Activated naive CD8-positive, alpha-beta T cell treated with anti-CD3 and anti-CD28 coated beads, Interleukin-2, amount 10 ng/mL, durations not matched to agents 7 days and 5 days (primary cell): ENCODE data around the gene SLC1A1. TPM values are rescaled to one million over a fixed set of nuclear protein-coding genes. Genes with fewer than 3 reads are reported as not detected.
"Not testable (repeated sequence)": the region's sequence is repeated elsewhere in the genome, so short reads cannot be mapped to it uniquely, and the experiment has no call there.

Experiments used
- ATAC-seq: fragments of 150-1000 bp; cut with Tn5 transposase; one replicate; pipeline ENCODE4 v1.10.0; 2021; ENCODE audit warnings: low read depth, moderate library complexity
- POLR2A ChIA-PET: fragments of 350-600 bp; sonication (Branson Sonifier 250); formaldehyde crosslinking; loops from one replicate; lab custom pipeline; 2021; ENCODE audit warnings: antibody characterized with exemption; lab: Charles Lee
- DNase-seq: peaks from one replicate; pipeline ENCODE4 v3.0.0; 2021
- H3K27ac Mint-ChIP-seq: one replicate; pipeline ENCODE4 v1.8.0; 2022; ENCODE audit warnings: mild to moderate bottlenecking, mixed read lengths
- H3K27me3 Mint-ChIP-seq: one replicate; pipeline ENCODE4 v1.8.0; 2022; ENCODE audit warnings: mild to moderate bottlenecking, moderate library complexity, mixed read lengths
- H3K36me3 Mint-ChIP-seq: one replicate; pipeline ENCODE4 v1.8.0; 2021; ENCODE audit warnings: mild to moderate bottlenecking, mixed read lengths
- H3K4me1 Mint-ChIP-seq: one replicate; pipeline ENCODE4 v1.8.0; 2021; ENCODE audit warnings: mixed read lengths
- H3K4me3 Mint-ChIP-seq: one replicate; pipeline ENCODE4 v1.8.0; 2022; ENCODE audit warnings: mild to moderate bottlenecking, moderate library complexity, mixed read lengths
- H3K9me3 Mint-ChIP-seq: one replicate; pipeline ENCODE4 v1.8.0; 2021; ENCODE audit warnings: mixed read lengths
- total RNA-seq, 2 experiments: library from RNA; stranded (reverse); gene quantifications; one replicate each; pipeline ENCODE4 v1.2.3, GENCODE V29; 2021

The SLC1A1 gene
- total RNA-seq, 2 experiments from 2014 or later, result 0.11 TPM; not detected in 1

- no peak overlapping the region for H3K4me3 Mint-ChIP-seq
These were observed 19.3 kb downstream of the SLC1A1 start for GRCh38 chr9:4509590-4509984.

GRCh38 chr9:4510546-4511322 is 20.5 kb downstream of the SLC1A1 start:
- Mint-ChIP-seq H3K36me3 (no peaks in the 10 kb centered on the region), H3K4me1 (no peaks in the 10 kb centered on the region), H3K9me3 (peaks cover 2% of the 10 kb centered on the region), H3K4me3 (no peak overlapping the region), H3K27ac (no peak overlapping the region), H3K27me3 (peaks cover 7% of the 10 kb centered on the region)
- POLR2A ChIA-PET, result no interaction called here
- no peak for DNase-seq
- no peak for ATAC-seq

More at GRCh38 chr9:4509590-4509984, 19.3 kb downstream of the SLC1A1 start:
- H3K4me1 Mint-ChIP-seq, result no peaks in the 10 kb centered on the region
- H3K27ac Mint-ChIP-seq, result no peak overlapping the region
- peaks cover 2% of the 10 kb centered on the region for H3K9me3 Mint-ChIP-seq
- POLR2A ChIA-PET, result no interaction called here
- no peaks in the 10 kb centered on the region for H3K36me3 Mint-ChIP-seq
- no peak for ATAC-seq
- peaks cover 7% of the 10 kb centered on the region for H3K27me3 Mint-ChIP-seq
- DNase-seq, result no peak

- Mint-ChIP-seq H3K27me3 (peaks cover 4% of the 10 kb centered on the region), H3K36me3 (no peaks in the 10 kb centered on the region), H3K4me3 (no peak overlapping the region), H3K4me1 (peaks cover 5% of the 10 kb centered on the region), H3K27ac (no peak overlapping the region), H3K9me3 (no peaks in the 10 kb centered on the region)
- DNase-seq (no peak), ATAC-seq (no peak)
- POLR2A ChIA-PET, result no interaction called here
These were observed 24.2 kb downstream of the SLC1A1 start for GRCh38 chr9:4514252-4515128.

- H3K4me3 Mint-ChIP-seq, result no peak overlapping the region
- no peak for DNase-seq
- POLR2A ChIA-PET, result no interaction called here
- H3K9me3 Mint-ChIP-seq, result no peaks in the 10 kb centered on the region
- H3K4me1 Mint-ChIP-seq, result peaks cover 5% of the 10 kb centered on the region
- no peaks in the 10 kb centered on the region for H3K36me3 Mint-ChIP-seq
- H3K27ac Mint-ChIP-seq, result no peak overlapping the region
- ATAC-seq, result no peak
- H3K27me3 Mint-ChIP-seq, result peaks cover 4% of the 10 kb centered on the region
These were observed 25.7 kb downstream of the SLC1A1 start for GRCh38 chr9:4515958-4516375.

- POLR2A ChIA-PET, result no interaction called here
- H3K27ac Mint-ChIP-seq, result no peak overlapping the region
- no peaks in the 10 kb centered on the region for H3K36me3 Mint-ChIP-seq
- H3K9me3 Mint-ChIP-seq, result peaks cover 2% of the 10 kb centered on the region
- no peak overlapping the region for H3K4me3 Mint-ChIP-seq
- no peak for ATAC-seq
- H3K4me1 Mint-ChIP-seq, result peaks cover 5% of the 10 kb centered on the region
- H3K27me3 Mint-ChIP-seq, result peaks cover 4% of the 10 kb centered on the region
- no peak for DNase-seq
These were observed 27.0 kb downstream of the SLC1A1 start for GRCh38 chr9:4517274-4517673.

- no peaks in the 10 kb centered on the region for H3K27me3 Mint-ChIP-seq
- ATAC-seq, result no peak
- POLR2A ChIA-PET, result interaction anchor here (0.6 kb wide), 1 partner anchor 80 kb away, joined by 4 read pairs; no protein-coding TSS in a partner anchor
- H3K36me3 Mint-ChIP-seq, result no peaks in the 10 kb centered on the region
- peaks cover 2% of the 10 kb centered on the region for H3K9me3 Mint-ChIP-seq
- DNase-seq, result no peak
- H3K4me1 Mint-ChIP-seq, result peaks cover 5% of the 10 kb centered on the region
- no peak overlapping the region for H3K4me3 Mint-ChIP-seq
- no peak overlapping the region for H3K27ac Mint-ChIP-seq
These were observed 29.3 kb downstream of the SLC1A1 start for GRCh38 chr9:4519604-4520003.

- Mint-ChIP-seq H3K4me3 (no peak overlapping the region), H3K9me3 (peaks cover 2% of the 10 kb centered on the region), H3K27me3 (no peaks in the 10 kb centered on the region), H3K4me1 (peaks cover 5% of the 10 kb centered on the region), H3K27ac (no peak overlapping the region), H3K36me3 (no peaks in the 10 kb centered on the region)
- ATAC-seq, result no peak
- DNase-seq, result no peak
- POLR2A ChIA-PET, result interaction anchor here (0.6 kb wide), 1 partner anchor 79 kb away, joined by 4 read pairs; no protein-coding TSS in a partner anchor
These were observed 29.8 kb downstream of the SLC1A1 start for GRCh38 chr9:4520055-4520454.

GRCh38 chr9:4530375-4530774 is 40.1 kb downstream of the SLC1A1 start:
- H3K36me3 Mint-ChIP-seq, result no peaks in the 10 kb centered on the region
- peaks cover 6% of the 10 kb centered on the region for H3K9me3 Mint-ChIP-seq
- H3K4me3 Mint-ChIP-seq, result no peak overlapping the region
- POLR2A ChIA-PET, result no interaction called here
- H3K4me1 Mint-ChIP-seq, result peaks cover 2% of the 10 kb centered on the region
- DNase-seq, result no peak
- H3K27me3 Mint-ChIP-seq, result no peaks in the 10 kb centered on the region
- no peak for ATAC-seq
- no peak overlapping the region for H3K27ac Mint-ChIP-seq

- POLR2A ChIA-PET, H3K27me3 Mint-ChIP-seq, H3K36me3 Mint-ChIP-seq, H3K4me3 Mint-ChIP-seq, DNase-seq, ATAC-seq, H3K9me3 Mint-ChIP-seq, H3K27ac Mint-ChIP-seq, H3K4me1 Mint-ChIP-seq: not testable (repeated sequence)
These were observed 40.6 kb downstream of the SLC1A1 start for GRCh38 chr9:4530831-4531230.

GRCh38 chr9:4531355-4531754 is 41.1 kb downstream of the SLC1A1 start:
- H3K4me3 Mint-ChIP-seq, ATAC-seq, H3K27ac Mint-ChIP-seq, POLR2A ChIA-PET, H3K9me3 Mint-ChIP-seq, H3K4me1 Mint-ChIP-seq, H3K36me3 Mint-ChIP-seq, H3K27me3 Mint-ChIP-seq, DNase-seq: not testable (repeated sequence)

- H3K27me3 Mint-ChIP-seq, H3K4me1 Mint-ChIP-seq, POLR2A ChIA-PET, H3K36me3 Mint-ChIP-seq, H3K4me3 Mint-ChIP-seq, H3K9me3 Mint-ChIP-seq, DNase-seq, H3K27ac Mint-ChIP-seq, ATAC-seq: not testable (repeated sequence)
These were observed 43.6 kb downstream of the SLC1A1 start for GRCh38 chr9:4533881-4534280.

- H3K9me3 Mint-ChIP-seq, H3K4me1 Mint-ChIP-seq, H3K4me3 Mint-ChIP-seq, H3K27me3 Mint-ChIP-seq, H3K36me3 Mint-ChIP-seq, POLR2A ChIA-PET, ATAC-seq, DNase-seq, H3K27ac Mint-ChIP-seq: not testable (repeated sequence)
These were observed 45.9 kb downstream of the SLC1A1 start for GRCh38 chr9:4536196-4536595.

GRCh38 chr9:4537581-4537980 is 47.3 kb downstream of the SLC1A1 start:
- H3K4me3 Mint-ChIP-seq, result no peak overlapping the region
- no peak overlapping the region for H3K27ac Mint-ChIP-seq
- peaks cover 1% of the 10 kb centered on the region for H3K4me1 Mint-ChIP-seq
- ATAC-seq (no peak), DNase-seq (no peak)
- no peaks in the 10 kb centered on the region for H3K36me3 Mint-ChIP-seq
- H3K27me3 Mint-ChIP-seq, result peaks cover 3% of the 10 kb centered on the region
- POLR2A ChIA-PET, result no interaction called here
- H3K9me3 Mint-ChIP-seq, result peaks cover 6% of the 10 kb centered on the region
